Activated CD8-positive, alpha-beta memory T cell treated with anti-CD3 and anti-CD28 coated beads, Interleukin-2, amount 50 U/mL, for 24 hours (primary cell): Measurements from ENCODE around the gene ABI1.

ENCODE experiments used
- DNase-seq: peaks from one replicate; pipeline ENCODE4 v3.0.0-alpha.2; 2020; ENCODE audit errors: extremely low read depth

Gene ABI1

DNA sequence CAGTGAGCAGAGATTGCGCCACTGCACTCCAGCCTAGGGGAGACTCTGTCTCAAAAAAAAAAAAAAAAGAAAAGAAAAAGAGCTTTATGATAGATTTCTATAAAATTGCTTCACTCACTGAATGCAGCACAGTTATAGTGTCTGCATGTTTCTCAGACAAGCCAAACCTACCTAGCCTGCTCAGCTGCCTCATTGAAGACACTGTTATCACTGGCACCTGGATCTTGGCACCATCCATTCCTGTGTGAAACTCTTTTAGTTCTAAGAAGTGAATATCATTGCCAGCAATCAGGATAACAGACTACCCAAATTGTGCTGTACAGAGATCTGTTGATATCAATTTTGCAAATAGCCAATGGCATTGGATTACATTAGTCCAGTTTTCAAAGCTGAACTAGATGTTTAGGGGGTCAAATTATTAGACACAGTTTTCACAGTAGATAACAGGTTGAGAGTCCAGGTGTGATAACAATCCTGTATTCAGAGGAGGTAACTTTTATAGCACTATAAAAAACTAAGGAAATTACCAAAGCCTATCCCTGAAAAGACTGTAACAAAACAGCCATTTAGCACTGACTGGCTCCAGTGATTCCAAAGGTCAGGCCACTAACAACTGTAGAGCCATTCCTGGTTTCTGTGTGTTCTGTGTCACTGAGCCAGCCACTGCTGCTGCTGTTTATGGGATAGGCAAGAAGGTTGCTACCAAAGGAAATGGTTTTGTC, 146.2 kb downstream of the ABI1 start:
- no peak for DNase-seq

DNA sequence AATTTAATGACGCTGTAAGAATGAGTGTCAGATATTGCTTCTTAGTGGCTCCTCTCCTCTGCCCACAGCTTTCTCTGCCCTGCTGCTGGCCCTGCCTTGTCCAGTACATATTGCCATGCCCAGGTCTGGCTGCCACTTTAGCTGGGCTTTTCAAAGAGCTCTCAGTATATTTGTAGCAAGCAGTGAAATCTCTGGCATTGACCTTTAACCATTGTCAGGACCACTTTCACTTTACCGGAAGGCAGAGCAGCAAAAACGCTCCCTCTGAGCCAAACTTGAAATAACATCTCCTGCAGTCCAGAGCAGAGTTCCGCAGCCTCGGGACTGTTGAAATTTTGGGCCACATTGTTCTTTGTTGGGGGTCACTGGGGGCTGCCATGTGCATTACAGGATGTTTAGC, 149.4 kb downstream of the ABI1 start:
- no peak for DNase-seq

DNA sequence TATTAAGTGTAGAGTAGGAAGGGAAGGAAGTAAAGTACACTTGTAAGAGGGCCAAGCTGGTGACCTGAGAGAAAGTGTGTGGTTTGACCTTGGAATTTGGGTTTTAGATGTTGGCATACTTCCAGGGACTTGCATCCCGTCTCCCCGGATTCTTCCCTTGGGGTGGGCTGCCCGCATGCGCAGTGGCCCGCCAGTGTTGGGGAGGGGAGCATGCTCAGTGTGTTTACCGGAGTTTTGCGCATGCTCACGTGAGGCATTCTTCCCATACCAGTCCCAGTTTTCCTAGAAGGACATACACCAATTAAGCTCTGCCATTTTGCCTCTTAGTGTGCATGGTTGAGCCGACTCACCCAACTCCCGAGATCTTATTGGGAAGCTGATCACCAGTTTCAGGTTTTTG, 153.8 kb downstream of the ABI1 start:
- DNase-seq: no peak

DNA sequence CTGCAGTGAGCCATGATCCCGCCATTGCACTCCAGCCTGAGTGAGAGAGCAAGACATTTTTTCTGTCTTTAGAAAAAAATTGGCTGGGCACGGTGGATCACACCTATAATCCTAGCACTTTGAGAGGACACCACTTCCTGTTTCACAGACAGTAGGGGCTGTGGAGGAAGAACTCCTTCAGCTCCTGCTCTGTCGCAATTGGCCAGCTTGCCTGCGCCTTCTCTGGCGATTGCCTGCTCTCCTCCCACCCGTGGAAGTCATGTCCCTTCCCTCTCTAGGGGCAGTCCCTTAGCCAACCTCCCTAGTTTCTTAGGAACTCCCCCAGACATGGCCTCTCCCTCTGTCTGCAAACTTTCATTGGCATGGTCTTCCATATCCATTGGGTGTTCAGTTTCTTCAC, 154.6 kb downstream of the ABI1 start:
- DNase-seq: no peak

DNA sequence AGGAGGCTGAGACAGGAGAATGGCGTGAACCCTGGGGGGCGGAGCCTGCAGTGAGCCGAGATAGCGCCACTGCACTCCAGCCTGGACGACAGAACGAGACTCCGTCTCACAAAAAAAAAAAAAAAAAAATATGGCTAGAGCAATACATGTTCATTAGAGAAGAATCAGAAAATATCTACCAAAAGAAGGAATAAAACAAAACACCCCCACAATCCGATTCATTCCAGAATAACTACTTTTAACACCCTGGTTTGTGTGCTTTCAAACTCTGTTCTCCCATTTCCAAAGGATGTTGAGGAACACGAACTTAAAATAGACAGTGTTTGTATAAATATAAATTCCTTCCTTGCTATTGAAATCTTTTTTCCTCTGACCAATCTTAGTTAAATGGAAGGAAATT, 156.8 kb downstream of the ABI1 start:
- DNase-seq: no peak

DNA sequence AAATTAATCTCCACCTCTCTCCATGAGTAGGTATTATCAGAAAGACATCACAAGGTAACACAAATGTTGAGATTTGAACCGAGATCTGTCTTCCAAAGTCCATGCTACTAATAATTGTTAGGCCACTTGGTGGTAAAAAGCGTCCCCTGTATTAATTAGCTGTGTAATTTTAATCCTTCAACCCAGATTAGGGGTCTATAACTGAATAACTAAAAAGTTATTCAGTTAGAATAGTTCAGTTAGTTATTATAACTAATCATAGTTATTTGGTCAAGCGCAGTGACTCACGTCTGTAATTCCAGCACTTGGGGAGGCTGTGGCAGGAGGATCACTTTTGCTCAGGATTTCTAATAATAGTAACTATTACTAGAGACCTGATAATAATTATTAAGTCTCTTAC, 157.7 kb downstream of the ABI1 start:
- DNase-seq: no peak

DNA sequence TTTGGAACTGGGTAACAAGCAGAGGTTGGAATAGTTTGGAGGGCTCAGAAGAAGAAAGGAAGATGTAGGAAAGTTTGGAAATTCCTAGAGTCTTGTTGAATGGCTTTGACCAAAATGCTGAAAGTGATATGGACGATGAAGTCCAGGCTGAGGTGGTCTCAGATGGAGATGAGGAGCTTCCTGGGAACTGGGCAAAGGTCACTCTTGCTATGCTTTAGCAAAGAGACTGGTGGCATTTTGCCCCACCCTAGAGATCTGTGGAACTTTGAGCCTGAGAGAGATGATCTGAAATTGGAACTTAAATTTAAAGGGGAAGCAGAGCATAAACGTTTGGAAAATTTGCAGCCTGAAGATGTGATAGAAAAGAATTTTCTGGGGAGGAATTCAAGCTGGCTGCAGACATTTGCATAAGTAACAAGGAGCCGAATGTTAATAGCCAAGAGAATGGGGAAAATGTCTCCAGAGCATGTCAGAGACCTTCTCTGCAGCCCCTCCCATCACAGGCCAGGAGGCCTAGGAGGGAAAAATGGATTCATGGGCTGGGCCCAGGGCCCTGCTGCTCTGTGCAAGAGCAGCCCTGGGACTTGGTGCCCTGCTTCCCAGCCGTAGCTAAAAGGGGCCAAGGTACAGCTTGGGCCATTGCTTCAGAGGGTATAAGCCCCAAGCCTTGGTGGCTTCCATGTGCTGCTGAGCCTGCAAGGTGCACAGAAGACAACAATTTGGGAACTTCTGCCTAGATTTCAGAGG, 159.7 kb downstream of the ABI1 start:
- no peak for DNase-seq

DNA sequence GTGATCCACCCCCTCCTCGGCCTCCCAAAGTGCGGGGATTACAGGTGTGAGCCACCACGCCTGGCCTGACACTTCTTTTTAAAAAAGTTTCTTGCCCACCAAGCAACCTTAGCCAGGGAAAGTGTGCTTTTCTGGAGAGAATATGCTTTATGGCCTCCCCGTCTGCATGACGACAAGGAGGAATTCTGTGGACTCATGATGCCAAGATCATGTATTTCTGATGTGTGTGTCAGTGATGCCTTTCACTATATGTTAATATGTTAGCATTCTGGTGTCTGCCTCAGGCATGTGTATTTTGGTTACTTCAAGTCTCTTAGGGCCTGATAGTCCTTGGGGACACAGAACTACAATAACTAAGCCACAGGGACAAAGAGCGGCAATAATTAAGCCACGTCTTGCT, 161.1 kb downstream of the ABI1 start:
- DNase-seq: no peak

DNA sequence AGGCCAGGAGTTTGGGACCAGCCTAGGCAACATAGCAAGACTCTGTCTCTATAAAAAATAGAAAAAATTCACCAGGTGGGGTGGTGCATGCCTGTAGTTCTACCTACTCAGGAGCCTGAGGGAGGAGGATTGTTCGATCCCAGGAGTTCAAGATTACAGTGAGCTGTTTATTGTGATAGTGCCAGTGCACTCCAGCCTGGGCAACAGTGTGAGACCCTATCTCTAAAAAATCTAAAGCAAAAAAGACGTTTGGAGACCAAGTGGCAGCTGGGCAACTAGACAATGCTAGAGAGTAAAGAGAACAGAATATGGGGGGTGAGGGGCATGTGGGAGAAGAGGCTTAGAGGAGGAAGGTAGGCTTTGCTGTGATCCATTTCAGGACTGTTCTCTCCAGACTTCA, 161.8 kb downstream of the ABI1 start:
- DNase-seq: no peak

DNA sequence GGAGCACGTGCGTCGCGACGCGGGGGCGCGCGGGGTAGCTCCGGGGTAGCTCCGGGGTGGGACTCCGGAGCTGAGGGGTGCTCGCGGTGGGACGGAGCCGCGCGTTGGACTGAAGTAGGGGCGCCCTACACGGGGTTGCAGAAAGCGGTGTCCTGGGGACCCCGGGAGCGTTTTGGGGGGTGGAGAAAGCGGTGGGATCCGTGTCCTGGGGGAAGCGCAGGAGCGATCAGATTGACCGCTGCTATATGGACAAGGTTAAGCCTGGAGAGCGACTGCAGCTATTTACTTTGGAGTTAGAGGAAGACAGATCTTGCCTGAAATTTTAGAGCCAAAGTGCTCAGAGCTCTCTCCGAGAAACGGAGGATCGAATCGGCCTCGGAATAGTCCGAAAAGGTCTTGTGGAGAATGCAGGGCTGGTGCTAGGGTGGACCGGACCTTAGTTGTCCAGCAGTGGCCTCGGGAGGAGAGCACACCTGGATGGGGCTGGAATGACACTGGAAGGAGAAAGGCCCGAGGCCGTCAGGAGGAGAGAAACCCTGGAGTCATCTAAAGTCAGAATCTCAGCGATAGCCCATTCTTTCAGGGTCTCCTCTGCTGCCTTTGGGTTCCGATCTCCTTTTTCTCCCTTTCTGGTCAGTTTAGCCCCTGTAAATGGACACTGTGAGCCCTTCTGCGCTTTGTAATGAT, 162.7 kb downstream of the ABI1 start:
- DNase-seq: no peak

DNA sequence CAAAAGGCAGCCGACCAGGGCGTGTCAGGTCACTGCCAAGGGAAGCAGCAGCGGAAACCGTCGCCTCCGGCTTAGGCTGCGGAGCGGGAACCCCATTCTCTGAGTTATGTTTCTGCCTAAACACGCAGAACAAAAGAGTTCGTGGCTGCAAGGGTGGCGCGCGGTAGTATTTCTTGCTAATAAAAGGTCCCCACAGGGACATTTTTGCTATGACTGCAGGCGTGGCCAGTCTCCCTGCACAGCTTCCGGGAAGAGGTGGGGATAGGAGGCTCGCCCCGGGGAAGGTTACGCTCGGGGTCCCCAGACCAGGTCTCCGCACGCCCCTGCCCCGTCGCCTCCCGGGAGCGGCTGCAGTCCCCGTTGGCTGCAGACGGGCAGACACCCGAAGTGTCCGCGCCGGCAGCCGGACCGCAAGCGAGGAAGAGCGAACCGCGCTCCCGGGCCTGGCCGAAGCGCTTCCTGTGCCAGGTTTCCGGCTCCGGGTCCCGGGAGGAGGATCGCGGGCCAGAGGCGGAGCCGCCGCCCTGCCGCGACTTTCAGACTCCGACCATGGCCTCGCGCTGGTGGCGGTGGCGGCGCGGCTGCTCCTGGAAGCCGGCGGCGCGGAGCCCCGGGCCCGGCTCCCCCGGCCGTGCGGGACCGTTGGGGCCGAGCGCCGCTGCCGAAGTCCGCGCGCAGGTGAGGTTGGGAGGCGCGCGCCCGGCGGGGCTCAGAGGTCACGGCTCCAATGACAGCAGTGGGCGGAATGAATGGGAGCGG, 163.4 kb downstream of the ABI1 start, which contains the start of gene PDSS1:
PDSS1 (plus strand) TSS at position 539 of the 759 bp plus-strand sequence; CDS start at position 550, 11 bp downstream.
- peak; percentile 20 for DNase-seq

DNA sequence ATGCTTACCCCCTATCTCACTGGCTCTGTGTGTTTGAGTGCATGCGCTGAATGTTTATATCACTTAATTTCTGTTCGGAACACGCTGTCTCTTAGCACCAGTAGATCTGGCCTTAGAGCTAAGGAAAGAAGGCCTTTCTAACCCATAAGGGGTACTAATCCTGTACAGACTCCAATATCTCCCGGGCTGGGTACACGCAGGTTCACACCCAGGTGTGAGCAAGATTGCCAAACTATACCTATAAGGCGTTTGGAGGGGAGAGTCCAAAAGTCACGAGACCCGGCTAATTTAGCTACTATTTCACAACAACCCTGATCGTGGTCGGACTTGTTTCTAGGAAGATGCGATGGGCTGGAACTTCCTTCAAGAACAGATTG, 164.0 kb downstream of the ABI1 start:
- DNase-seq: no peak
